Calu3 (cell line): ENCODE measurements around the gene LSM12. TPM values are rescaled to one million over a fixed set of nuclear protein-coding genes. Genes with fewer than 3 reads are reported as not detected.

Experiments
- BruUV-seq: library from RNA; stranded (reverse); fragments of 400-500 nt; replicated peaks from 2 replicates; lab custom pipeline; 2021; lab: Mats Ljungman, UMichigan
- CTCF ChIA-PET: fragments of 300-600 bp; sonication (Branson Sonifier 250); formaldehyde crosslinking; loops from one replicate; lab custom pipeline; 2022; ENCODE audit warnings: antibody characterized with exemption; lab: Charles Lee
- DNase-seq: peaks from one replicate; pipeline ENCODE4 v3.0.0; 2022
- H3K27ac Mint-ChIP-seq: one replicate; pipeline ENCODE4 v1.8.0; 2022; ENCODE audit warnings: mixed read lengths; ENCODE audit not compliant: unreplicated experiment
- H3K27me3 Mint-ChIP-seq: one replicate; pipeline ENCODE4 v1.8.0; 2022; ENCODE audit warnings: mixed read lengths; ENCODE audit not compliant: unreplicated experiment
- H3K36me3 Mint-ChIP-seq: one replicate; pipeline ENCODE4 v1.8.0; 2022; ENCODE audit warnings: mild to moderate bottlenecking, moderate library complexity, mixed read lengths; ENCODE audit not compliant: insufficient read depth, unreplicated experiment
- H3K4me1 Mint-ChIP-seq: one replicate; pipeline ENCODE4 v1.8.0; 2022; ENCODE audit warnings: mild to moderate bottlenecking, low read depth, mixed read lengths; ENCODE audit not compliant: unreplicated experiment
- H3K4me3 Mint-ChIP-seq: one replicate; pipeline ENCODE4 v1.8.0; 2022; ENCODE audit warnings: mild to moderate bottlenecking, low read depth, moderate library complexity, mixed read lengths; ENCODE audit not compliant: unreplicated experiment
- H3K9me3 Mint-ChIP-seq: one replicate; pipeline ENCODE4 v1.8.0; 2022; ENCODE audit warnings: low read depth, mixed read lengths; ENCODE audit not compliant: unreplicated experiment
- CTCF ChIP-seq: fragments of 200-600 bp; IDR thresholded peaks from one replicate; pipeline ENCODE4 v1.8.0; 2022; ENCODE audit warnings: antibody characterized with exemption; ENCODE audit not compliant: unreplicated experiment
- intact Hi-C: fragments of 100-400 bp; cut with micrococcal nuclease; formaldehyde crosslinking; loops from one replicate; pipeline ENCODE4 v1.10.0; 2022; ENCODE audit not compliant: unreplicated experiment
- total RNA-seq: library from RNA; stranded (reverse); gene quantifications from 2 replicates; pipeline ENCODE4 v1.2.3, GENCODE V29; 2022

Gene LSM12
- total RNA-seq, 1 experiment from 2014 or later: 79.5 TPM

DNA sequence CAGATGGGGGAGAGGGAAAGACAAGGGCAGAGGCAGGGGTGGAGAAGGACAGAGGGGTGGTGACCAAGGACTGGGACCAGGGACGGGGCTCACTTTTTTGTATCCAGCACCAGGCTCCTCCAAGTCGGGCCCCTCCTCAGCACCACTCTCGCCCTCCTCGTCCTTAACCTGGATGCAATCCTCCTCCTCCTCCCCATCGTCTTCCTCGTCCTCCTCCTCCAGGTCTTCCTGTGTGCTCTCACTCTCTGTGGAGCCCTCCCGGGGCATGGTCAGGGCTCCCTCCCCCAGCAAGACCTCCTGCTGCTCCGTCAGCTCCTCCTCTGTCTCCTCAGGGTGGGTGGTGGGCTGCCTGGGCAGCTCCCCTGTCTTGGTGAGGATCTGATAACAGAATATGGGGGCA, 20.8 kb upstream of the LSM12 start:
- Mint-ChIP-seq H3K36me3 (peaks cover 29% of the 10 kb centered on the region), H3K27ac (no peak overlapping the region), H3K27me3 (no peaks in the 10 kb centered on the region), H3K4me3 (peak overlapping the region; percentile 31), H3K9me3 (no peaks in the 10 kb centered on the region), H3K4me1 (peaks cover 13% of the 10 kb centered on the region)
- CTCF ChIA-PET: interaction anchor here (0.6 to 1.4 kb wide), 5 partner anchors 28 to 202 kb away, joined by 3 to 9 read pairs (median 3); partner anchors contain the start of gene HDAC5
- no peak for TF ChIP-seq CTCF
- DNase-seq: no peak
- intact Hi-C loops: no loop called here
- BruUV-seq: no TSS peak

DNA sequence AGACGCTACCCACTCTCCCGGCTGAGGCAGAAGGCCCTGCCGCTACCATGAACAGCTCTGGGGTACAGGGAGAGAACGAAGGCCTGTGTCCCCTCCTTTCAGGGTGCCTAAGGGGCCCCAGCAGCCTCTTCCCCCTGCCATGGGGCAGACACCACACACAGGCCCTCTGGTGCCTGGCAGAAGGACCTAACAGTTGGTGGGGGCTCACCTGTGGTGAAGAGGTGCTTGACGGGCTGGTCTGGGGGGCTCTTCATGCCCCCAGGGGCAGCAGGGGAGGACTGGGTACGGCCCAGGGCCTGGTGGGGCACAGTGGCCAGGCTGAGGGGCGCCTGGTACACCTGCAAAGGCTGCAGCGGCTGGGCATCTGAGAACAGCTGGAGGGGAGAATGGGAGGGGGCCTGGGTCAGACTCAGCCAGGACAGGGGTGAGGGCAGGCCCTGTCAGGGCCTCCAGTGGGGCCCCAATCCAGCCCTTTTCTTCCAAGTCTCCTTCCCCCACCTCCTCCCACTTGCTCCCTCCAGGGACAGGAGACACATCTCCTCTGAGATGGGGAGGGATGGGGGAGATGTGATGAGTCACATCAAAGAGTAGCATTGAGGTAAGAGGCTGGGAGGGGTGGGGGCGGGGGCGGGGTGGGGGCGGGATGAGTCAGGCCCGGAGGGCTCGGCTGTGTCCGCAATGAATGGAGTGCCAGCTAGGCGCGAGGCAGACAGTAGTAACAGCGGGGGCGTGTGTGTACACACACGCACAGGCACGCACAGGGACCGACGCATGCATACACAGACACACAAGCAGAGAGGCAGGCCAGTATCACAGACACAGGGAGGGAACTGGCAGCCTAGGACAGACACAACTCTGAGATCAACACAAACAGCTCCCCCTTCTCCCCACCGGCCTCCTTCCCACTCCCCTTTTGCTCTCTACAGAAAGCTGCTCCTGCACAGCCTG, 20.2 kb upstream of the LSM12 start:
- TF ChIP-seq CTCF: no peak
- H3K4me1 Mint-ChIP-seq: peaks cover 13% of the 10 kb centered on the region
- peaks cover 36% of the 10 kb centered on the region for H3K36me3 Mint-ChIP-seq
- DNase-seq: peak; percentile 54
- H3K27ac Mint-ChIP-seq: peak overlapping the region; percentile 52
- H3K9me3 Mint-ChIP-seq: no peaks in the 10 kb centered on the region
- intact Hi-C loops: no loop called here
- H3K27me3 Mint-ChIP-seq: no peaks in the 10 kb centered on the region
- CTCF ChIA-PET: interaction anchor here (0.6 to 1.4 kb wide), 5 partner anchors 29 to 201 kb away, joined by 3 to 9 read pairs (median 3); partner anchors contain the start of gene HDAC5
- H3K4me3 Mint-ChIP-seq: peak overlapping the region; percentile 31
- BruUV-seq: no TSS peak

GRCh38 chr17:44085908-44086307, 19.4 kb upstream of the LSM12 start:
- H3K4me3 Mint-ChIP-seq: no peak overlapping the region
- CTCF ChIA-PET: interaction anchor here (1.1 kb wide), 1 partner anchor 38 kb away, joined by 3 read pairs; the partner anchor contains the start of gene HDAC5
- no TSS peak for BruUV-seq
- peaks cover 40% of the 10 kb centered on the region for H3K36me3 Mint-ChIP-seq
- no peak for DNase-seq
- H3K9me3 Mint-ChIP-seq: no peaks in the 10 kb centered on the region
- no peaks in the 10 kb centered on the region for H3K27me3 Mint-ChIP-seq
- peaks cover 13% of the 10 kb centered on the region for H3K4me1 Mint-ChIP-seq
- intact Hi-C loops: no loop called here
- TF ChIP-seq CTCF: no peak
- H3K27ac Mint-ChIP-seq: peak overlapping the region; percentile 52

GRCh38 chr17:44084921-44085320, 18.4 kb upstream of the LSM12 start:
- intact Hi-C loops: no loop called here
- no peaks in the 10 kb centered on the region for H3K27me3 Mint-ChIP-seq
- peaks cover 41% of the 10 kb centered on the region for H3K36me3 Mint-ChIP-seq

More at GRCh38 chr17:44084921-44085320, 18.4 kb upstream of the LSM12 start:
- Mint-ChIP-seq H3K4me3 (no peak overlapping the region), H3K27ac (no peak overlapping the region), H3K9me3 (no peaks in the 10 kb centered on the region), H3K4me1 (peaks cover 13% of the 10 kb centered on the region)
- TF ChIP-seq CTCF: no peak
- CTCF ChIA-PET: interaction anchor here (1.1 kb wide), 1 partner anchor 39 kb away, joined by 3 read pairs; the partner anchor contains the start of gene HDAC5
- BruUV-seq: no TSS peak
- DNase-seq: no peak
